Body of pancreas (tissue), 4 donors: ENCODE results near the gene CYP2U1.

Experiments
- POLR2A ChIP-seq, 3 donors: fragments of 450-650 bp; IDR thresholded peaks; one replicate each; pipeline ENCODE4 v1.6.1; 2016; ENCODE audit warnings: antibody characterized with exemption in 3 of 3, mild to moderate bottlenecking in 2 of 3
- TF ChIP-seq, protein P1 (sequence below), 7 experiments: fragments of 450-650 bp in 4 of 7; fragments of 200-600 bp in 3 of 7; sonication (generic) in 3 of 7; IDR thresholded peaks; one replicate each; pipeline ENCODE4 v1.5.1; 2016 to 2019; ENCODE audit warnings: antibody characterized with exemption in 7 of 7

DNA sequence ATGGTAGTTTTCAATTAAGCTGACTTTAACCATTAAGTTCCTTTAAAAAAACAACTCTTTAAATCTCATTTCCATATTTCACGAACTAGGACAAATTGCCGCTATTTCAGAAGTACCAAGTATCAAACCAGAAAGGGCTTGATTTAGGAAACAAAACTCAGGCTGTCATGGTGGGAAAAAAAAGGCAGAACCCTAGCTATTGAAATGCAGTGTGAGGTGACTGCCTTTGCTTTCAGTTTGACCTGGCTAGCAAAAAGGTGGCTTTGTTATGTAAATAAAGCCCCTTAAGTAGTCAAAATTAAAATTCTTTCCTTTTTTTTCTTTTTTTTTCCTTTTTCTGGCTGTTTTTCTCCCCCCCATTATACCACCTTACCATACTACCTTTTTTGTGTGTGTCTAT lies 40.6 kb upstream of the CYP2U1 start:
- TF ChIP-seq POLR2A (IDR thresholded peaks at IDR 0.05) = no peak
- TF ChIP-seq, protein P1, sequence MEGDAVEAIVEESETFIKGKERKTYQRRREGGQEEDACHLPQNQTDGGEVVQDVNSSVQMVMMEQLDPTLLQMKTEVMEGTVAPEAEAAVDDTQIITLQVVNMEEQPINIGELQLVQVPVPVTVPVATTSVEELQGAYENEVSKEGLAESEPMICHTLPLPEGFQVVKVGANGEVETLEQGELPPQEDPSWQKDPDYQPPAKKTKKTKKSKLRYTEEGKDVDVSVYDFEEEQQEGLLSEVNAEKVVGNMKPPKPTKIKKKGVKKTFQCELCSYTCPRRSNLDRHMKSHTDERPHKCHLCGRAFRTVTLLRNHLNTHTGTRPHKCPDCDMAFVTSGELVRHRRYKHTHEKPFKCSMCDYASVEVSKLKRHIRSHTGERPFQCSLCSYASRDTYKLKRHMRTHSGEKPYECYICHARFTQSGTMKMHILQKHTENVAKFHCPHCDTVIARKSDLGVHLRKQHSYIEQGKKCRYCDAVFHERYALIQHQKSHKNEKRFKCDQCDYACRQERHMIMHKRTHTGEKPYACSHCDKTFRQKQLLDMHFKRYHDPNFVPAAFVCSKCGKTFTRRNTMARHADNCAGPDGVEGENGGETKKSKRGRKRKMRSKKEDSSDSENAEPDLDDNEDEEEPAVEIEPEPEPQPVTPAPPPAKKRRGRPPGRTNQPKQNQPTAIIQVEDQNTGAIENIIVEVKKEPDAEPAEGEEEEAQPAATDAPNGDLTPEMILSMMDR (IDR thresholded peaks at IDR 0.05) = no peak
